ENCODE data around the gene GSG1.

Gene GSG1

DNA sequence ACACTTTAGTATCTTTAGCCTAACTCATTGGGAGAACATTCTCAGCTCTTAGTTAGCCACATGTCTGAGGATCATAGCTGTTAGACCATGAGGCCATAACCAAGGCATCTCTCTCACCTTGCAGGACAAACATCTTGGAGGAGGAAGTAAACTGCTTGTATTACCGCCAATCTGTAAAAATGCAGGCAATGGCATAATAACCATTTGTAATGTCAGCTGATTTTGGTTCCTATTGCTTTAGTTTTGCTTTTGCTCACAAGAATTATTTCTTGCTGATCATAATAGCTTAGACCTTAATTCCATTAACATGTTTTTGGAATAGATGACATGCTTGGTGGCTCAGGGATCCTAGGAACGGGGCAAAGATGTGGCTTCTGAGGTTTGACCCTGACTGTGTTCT lies 16.4 kb upstream of the GSG1 start:
- DNase-seq (ENCODE audit: low read depth) = no peak

DNA sequence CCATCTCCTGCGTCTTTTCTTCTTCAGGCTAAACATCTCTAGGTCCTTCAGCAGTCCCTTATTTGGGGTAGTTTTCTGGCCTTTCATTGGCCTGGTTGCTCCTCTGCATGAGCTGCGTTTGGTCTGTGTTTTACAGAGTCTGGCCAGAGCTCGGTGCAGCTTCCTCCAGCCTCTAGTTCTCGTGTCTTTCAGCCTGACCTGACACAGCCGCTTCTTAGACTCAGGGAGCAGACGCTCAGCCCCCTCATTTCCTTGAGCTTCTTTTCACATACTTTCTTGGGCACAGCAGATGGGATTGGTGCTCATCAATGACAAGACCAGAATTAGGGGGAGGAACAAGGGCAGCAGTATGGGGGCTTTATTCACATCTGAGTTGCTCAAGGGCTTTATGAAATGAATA lies 13.6 kb upstream of the GSG1 start:
- no peak for DNase-seq (ENCODE audit: low read depth)

DNA sequence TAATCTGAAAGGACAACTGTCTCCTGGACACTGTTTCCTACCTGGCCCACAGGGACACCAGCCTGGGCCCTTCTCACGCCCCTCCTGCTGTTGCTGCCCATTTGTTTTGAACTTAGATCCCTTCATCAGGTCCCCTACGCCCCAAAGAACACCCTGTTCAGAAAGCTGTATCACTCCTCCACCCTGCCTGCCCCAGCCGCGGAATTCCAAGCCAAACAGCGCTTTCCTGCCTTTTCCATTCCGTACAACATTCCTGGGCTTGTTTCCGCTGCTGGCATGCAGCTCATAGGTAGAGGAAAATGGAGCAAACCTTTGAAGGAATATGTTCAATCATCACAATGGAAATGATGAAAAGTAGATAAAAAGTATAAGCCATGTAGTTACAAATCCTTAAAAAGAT lies 12.8 kb upstream of the GSG1 start:
- DNase-seq (ENCODE audit: low read depth) = no peak

DNA sequence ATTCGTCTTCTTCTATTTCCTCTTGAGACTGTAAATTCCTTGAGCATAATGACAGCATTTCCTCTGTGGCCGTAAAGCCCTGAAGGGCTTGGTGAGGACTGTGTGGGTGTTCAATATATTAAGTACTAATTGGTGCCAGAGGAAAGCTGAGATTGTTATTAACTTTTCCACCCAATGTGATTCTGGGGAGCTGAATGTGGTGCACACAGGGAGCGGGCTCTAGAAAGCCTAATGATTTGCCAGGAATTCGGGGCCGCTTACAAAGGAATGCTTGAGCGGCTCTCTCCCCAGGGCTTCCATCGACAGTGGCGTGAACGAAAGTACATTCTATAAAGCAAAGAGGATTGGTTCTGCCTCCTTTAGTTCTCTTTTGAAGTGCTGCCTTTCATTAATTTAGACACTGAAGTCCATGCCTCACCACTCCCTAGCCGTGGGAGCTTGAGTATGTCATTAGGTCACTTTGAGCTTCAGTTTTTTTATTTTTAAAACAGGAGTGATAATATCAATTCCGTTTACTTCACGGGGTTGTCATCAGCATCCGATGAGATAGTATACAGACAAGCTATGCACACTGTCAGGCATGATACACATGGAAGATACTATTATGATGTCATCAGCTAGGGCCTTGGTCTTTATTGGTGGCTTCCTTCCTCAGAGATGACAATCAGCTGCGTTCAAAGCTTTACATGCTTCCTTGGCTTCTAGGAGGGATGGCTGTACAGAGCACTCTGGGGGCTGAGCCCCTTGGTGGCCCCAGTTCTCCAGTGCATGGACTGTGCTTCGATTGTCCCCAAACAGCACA lies 11.0 kb upstream of the GSG1 start:
- no peak for DNase-seq (ENCODE audit: low read depth)

DNA sequence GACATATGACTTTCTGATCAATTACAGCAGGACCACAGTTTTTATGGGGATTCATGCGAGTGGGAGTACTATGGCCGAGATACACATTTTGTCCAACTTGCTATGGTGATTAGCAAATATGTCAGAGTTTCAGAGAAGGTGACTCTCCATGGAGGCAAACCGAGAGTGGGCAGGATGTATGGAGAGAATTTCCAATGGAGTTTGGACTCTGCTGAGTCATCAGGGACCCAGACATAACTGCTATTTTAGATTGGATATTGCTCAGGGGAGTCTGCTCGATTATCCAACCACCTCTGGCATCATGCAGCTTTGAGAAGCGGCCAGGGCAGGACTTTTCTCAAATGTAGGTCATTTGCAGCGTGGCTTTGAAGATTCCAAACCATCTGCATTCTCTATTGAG lies 9.5 kb upstream of the GSG1 start:
- DNase-seq (ENCODE audit: low read depth) = no peak

DNA sequence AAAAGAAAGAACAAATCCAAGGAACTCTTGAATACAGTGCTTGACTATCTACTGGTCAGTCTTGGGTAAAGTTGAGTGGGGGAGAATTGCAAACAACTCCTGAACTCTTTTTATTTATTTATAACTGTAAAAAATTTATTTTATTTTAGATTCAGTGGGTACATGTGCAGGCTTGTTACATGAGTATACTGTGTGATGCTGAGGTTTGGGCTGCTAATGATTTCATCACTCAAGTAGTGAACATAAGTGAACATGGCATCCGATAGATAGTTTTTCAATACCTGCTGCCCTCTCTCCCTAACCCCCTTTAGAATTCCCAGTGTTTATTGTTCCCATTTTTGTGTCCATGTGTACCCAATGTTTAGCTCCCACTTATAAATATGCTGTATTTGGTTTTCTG lies 3.2 kb upstream of the GSG1 start:
- DNase-seq (ENCODE audit: low read depth) = no peak

DNA sequence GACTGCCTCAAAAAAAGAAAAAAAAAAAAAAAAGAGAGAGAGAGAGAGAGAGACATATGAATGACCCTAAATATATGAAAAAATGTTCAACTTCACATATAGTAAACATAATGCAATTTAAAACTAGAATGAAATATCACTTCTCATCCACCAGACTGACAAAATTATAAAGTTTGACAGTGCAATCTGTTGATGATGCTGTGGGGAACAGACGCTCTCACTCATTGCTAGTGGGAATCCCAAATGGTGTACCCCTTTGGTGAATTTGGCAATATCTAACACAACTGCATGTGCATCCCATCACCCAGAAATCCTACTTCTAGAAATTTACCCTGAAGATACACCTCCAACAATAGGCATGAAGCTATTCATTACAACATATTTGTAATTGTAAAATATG lies 2.3 kb upstream of the GSG1 start:
- no peak for DNase-seq (ENCODE audit: low read depth)

DNA sequence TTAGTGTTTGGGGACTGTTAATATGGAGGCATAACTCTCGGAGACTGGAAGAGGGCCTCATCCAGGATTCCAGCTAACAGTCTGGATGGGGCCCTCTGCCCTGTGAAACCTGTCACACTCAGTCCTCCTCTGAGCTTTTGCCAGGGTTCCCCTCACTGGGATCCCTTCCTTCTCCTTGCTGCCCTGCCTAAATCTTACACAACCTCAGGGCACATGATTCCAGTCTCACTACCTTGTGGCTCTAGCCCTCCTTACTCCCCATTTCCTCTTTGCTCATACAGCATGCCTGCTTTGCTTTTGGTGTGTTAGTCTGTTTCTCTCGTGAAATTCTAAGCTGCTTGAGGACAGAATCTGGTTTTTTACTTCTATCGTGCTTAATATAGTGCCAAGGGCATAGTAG lies 942 bp upstream of the GSG1 start:
- DNase-seq (ENCODE audit: low read depth) = no peak

DNA sequence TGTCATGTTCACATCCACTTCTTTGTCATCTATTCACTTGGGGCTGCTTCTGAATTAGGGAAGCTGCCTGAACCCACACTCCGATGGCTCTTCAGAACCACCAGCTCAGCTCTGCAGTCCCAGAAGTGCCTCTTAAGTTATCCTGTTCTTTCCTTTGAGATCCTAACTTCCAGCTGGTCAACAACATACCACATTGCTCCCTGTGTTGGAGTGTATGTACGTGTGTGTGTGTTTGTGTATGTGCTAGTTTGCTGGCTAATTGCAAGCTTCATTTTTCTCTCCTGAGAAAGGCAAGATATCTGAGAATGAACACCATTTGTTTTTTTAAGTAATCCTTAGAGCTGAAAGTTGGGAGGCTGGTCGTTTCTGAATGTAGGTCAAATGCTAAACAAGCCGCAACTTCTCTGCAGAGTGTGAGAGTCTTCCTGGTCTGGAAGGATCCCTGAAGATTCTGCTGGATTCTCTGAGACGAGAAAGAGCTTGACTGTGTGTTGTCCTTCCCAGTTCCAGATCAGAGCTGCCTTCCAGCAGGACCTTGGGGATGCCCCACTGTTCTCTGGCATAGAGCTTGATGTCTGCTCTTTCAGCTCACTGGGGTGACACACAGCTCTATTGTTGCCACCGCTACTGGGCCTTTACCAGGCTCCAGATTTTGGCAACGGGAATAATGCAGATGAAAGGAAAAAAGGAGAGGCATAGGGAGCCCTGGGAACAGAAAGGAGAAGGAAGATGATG lies 839 bp downstream of the GSG1 start:
- DNase-seq (ENCODE audit: low read depth) = no peak

DNA sequence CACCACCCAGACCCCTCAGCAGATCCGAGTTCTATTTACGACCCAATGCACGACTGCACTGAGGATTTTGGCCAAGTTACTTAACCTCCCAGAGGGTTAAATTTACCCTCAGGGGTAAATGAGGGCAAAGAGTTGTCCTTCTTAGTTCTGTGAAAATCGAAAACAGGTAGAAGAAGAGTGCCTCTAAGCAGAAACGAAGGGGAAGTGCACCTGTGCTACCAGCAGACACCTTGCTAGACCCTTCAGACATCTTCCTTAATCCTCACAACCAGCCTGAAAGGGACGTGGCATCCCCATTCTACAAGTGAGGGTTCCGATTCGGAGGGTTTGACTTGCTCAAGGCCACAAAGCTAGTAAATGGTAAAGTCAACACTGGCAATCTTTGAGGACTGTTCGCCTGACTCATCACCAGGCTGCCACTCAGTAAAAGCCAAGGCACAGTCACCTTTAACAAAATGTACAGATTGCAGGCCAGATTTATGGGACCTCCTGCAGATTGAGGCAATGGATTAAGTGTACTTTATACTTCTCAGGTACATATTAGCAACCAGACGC lies 1.6 kb downstream of the GSG1 start:
- no peak for DNase-seq (ENCODE audit: low read depth)

DNA sequence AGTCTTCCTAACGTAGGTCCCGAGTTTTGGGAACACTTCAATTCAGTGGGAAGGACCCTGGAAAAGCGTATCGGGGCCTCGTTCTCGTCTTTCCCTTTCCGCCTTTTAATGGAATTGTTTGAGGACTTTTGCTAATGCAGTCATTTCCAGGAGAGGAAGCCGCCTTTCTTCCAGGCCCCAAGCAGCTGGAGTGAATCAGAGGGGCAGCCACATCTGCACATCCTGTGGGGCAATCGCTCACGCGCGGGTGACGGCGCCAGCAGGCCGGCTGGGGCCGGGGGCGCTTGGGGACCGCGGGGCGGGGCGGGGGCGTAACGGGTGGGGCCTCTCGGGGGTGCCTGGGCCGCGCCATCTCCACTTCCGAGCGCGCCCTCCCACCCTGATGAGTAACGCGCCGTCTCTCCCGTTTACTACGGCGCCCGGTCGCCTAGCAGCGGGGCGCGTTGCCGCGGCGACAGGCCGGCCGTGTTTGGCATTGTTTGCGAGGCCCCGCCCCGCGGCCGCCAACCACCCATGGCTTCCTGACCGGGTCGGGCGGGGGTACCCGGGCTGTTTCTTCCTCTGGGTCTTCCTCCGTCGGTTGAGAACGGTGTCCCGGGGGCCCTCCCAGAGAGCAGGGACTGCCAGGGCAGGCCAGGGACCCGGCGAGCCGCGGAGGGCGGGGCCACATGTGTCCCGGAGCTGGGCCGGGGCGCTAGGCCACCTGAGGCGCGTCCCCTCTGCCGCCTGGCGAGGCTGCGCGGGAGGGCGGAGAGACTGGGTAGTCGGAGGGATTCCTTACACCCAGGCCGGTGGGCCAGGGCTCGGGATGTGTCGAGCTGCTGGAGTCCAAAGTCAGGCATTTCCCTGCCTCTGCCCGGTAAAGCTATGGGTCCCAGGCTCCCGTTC lies 2.3 kb downstream of the GSG1 start:
- DNase-seq (ENCODE audit: low read depth) = peak; percentile 74

DNA sequence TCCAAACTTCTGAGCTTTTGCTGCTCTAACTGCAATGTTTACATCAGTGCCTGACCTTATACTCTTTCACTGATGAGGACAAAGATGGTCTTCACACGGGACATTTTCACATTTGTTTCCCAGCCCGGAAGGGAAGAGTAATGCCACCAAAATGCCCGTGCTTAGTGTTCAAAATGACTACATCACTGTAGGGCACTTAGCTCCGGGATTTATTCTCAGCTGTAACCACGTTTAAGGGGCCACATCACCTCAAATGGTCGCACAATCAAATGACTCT lies 2.9 kb downstream of the GSG1 start:
- DNase-seq (ENCODE audit: low read depth) = no peak

DNA sequence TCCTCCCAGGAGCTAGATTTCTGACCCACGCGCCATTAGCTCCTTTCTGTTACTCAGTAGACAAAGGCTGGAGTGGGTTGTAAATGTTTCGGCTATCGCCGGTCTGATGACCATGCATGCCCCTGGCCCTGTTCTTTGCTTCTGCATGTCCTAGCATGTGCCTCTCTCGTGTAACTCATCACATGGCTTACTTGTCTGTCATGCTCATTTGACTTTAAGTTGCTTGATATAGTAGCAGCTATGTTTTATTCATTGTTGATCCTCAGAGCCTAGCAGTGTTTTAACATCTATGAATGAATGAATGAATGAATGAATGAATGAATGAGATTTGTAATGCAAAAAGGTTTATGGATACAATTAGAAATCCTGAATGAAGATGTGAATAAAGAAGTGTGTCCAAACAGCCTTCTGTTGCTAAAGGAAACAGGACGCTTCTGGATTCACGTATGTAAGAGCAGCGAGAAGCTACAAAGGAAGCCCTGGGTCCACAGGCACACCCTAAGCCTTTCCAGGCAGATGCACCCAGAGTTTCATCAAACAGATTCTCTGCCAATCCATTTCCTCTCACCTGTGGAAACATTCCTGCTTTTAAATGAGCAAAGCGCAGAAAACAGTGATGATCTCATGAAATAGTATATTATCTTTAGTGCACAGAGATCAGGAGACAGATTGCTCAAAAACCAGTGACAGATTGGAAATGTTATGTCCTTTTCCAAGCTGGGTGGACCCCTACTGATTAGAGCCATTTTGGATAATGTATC lies 3.4 kb downstream of the GSG1 start:
- DNase-seq (ENCODE audit: low read depth) = no peak

DNA sequence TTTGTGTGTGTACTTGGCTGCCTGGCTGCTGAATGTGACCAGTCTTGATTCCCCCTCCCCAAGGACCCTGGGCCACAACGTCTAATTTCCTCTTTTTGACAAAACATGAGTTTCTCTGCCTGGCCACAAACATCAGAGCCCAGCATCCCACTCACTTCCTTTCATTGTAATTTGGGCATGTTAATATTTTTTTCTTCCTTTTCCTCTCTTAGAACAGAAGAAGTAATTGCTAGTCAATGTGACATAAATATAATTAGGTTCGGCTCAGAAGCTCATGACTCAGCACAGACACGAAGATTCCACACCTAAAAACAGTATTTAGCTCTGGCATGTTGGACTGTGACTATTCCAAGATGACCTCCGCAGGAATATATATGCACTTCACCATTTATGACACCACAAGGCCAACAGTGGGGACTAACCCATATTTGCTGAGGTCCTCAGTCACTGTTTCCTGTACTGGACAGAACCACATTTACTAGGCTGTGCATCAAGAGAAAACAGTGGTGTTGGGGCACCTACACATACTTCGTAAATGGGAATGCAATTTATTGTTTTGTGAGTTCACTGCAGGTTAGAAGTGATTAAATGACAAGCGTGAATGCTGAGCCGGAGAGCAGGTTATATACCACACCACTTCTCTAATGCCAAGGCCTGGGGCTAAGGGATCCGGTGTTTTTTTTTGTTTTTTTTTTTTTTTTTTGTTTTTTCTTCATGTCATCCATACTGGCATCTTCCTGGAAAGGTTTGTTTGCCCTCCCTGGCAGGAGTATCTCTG lies 4.2 kb downstream of the GSG1 start:
- DNase-seq (ENCODE audit: low read depth) = no peak

DNA sequence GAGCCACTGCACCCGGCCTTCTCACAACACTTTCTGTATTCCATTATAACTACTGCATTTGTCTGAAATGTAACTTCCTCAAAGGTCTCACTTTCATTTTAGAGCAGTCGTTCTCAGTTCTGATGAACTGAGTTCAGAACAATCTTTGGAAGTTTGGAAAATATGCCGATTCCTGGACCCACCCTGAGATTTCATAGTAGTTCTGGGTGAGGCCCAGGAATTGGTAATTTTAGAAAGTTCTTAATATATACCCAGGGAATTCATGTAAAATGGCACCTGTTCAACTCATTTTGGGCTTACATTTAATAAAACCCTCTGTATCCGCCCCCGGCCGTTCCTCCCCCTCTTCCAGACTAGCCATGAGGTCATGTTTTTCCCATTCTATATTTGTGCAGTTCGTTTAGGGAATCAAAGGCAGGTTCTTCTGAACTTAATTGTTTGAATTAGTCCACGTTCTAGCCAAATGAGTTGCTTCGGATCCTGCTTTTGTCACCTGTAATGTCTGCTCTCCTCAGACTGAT lies 5.9 kb downstream of the GSG1 start:
- no peak for DNase-seq (ENCODE audit: low read depth)

DNA sequence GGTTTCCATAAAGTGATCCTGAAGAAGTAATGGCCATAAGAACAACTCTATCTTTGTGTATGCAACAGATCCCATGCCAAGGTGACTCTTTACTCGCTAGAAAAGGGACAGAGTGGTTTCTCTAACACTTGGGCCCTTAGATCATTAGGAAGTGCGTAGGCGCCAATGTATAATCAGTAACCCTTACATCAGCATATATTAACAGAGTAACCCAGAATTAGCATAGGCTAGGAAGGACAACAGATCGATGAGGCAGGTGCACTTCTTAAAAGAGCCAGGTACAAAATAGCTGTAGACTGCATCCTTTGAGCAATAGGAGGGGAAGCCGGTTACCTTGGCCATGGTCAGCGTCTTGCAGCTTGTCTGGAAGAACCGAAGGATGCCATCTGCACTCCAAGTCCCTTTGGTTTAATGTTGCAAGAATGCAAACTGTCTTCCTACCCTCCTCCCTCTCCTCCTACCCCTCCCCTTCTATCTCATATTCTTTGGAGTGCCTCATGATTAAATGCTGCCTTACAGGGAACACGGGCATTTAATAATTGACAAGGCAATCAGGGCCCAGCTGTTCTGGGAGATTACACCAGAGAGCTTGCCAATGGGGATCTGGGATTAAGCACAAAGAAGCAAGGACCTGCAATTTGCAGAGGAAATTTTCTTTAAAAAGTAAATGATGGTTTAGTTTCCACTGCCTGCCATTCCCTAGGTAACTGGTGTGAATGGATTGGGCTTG lies 8.0 kb downstream of the GSG1 start:
- no peak for DNase-seq (ENCODE audit: low read depth)

DNA sequence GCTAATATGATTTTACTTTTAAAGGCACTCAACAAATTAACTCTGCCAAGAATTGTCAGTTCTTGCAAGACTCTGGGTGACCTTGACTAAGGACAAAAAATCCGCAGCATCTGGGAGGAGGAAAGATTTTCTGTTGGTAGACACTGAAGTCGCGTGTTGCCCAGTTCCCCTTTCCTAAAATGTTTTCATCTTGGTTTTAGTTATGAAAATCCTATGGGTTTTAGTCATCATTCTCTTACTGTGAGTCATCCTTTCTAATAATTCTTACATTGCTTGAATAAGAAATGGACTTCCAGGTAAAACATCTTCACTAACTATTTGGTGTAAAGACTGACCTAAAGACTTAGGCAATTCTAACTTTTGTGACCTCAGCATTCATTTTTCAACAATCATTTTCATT lies 9.1 kb downstream of the GSG1 start:
- DNase-seq (ENCODE audit: low read depth) = no peak

DNA sequence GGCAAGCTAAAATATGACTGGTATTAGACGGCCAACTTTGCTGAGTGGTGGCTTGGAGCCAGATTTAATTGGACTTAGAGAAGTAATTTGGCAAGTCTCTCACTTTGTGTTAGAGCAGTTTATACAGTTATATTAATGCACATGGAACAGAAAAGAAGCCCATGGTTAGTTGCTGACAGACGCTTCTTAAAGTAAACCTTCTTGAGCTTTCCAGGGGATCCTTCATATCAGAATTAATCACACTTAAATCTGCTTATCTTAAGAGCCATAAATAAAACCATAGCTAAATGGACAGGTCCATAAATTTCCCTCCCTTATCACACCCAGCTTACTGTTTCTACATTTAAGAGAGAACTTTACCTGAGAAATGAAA lies 9.6 kb downstream of the GSG1 start:
- DNase-seq (ENCODE audit: low read depth) = no peak

DNA sequence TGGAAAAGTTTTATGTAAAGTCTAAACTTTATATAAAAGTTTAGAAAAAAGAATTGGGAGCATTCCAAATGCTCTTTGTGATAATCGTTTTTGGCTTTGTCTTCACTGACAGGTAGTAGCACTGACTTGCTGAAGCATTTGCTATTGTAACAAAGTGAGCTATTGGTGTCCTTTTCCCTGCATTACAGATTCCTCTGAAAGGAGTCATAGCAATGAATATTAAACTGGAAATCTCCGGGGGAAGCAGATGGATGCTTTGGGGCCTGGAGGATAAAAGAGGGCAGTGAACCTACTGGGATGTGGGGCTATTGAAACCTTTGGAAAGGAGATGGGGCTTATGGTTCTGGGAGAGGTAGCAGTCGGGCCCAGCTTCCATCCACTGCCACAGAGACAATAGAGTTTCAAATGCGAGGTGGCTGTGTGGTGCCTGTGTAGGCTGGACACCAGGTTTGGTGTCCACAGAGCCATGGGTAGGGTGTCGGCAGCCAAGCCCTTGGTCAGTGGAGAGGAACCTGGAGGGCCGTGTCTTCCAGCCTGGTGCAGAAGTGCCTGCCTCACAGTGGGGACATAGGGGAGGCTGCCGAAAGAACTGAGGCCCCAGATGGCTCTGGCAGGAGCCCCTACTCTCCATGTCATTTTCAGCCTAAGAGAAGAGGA lies 10.1 kb downstream of the GSG1 start:
- no peak for DNase-seq (ENCODE audit: low read depth)

DNA sequence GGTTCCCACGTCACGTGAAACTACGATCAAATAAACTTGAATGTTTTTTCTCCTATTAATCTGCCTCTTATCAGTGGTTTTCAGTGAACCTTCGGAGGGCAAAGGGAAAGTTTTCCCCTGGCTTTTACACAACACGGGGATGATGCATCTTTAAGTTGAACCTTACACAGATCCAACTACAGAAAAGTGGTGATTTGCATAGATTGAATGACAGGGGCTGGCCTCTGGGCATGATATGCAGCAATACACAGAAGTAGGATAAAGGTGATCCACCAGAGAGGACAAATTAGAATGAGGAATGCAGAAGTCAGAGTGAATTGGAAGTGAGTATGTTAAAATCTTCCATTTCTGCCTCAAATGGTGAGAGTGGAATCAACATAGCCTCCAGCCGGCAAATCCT lies 11.6 kb downstream of the GSG1 start:
- DNase-seq (ENCODE audit: low read depth) = no peak
